WERI-Rb-1 (cell line): ENCODE results near the gene INSM2.
A peak's percentile ranks its signal among the peaks of the same experiment; 100 is the strongest.

Experiments
- DNase-seq: peaks from one replicate; pipeline ENCODE4 v3.0.0-alpha.2; 2020
- H3K27ac ChIP-seq: fragments of 250-450 bp; sonication (Bioruptor Pico); 2 replicates; pipeline ENCODE4 v1.5.1; 2020; ENCODE audit warnings: mild to moderate bottlenecking, moderate library complexity
- H3K27me3 ChIP-seq: fragments of 250-450 bp; sonication (Bioruptor Pico); 2 replicates; pipeline ENCODE4 v1.5.1; 2021; ENCODE audit warnings: mild to moderate bottlenecking, low read depth, moderate library complexity; ENCODE audit not compliant: insufficient read depth, severe bottlenecking
- H3K36me3 ChIP-seq: fragments of 250-450 bp; sonication (Bioruptor Pico); 2 replicates; pipeline ENCODE4 v1.5.1; 2020; ENCODE audit warnings: mild to moderate bottlenecking, moderate library complexity
- H3K4me3 ChIP-seq: 2 replicates; pipeline ENCODE4 v1.5.1; 2011; ENCODE audit warnings: low read depth, mild to moderate bottlenecking, control low read depth, low read length
- H3K9me3 ChIP-seq: fragments of 250-450 bp; sonication (Bioruptor Pico); 2 replicates; pipeline ENCODE4 v1.5.1; 2021; ENCODE audit warnings: mild to moderate bottlenecking, moderate library complexity; ENCODE audit not compliant: severe bottlenecking
- TF ChIP-seq, protein P1 (sequence below): IDR thresholded peaks from 2 replicates; pipeline ENCODE4 v1.5.1; 2011; ENCODE audit warnings: low read depth, mild to moderate bottlenecking, control low read depth, inconsistent platforms, low read length

The INSM2 gene

DNA sequence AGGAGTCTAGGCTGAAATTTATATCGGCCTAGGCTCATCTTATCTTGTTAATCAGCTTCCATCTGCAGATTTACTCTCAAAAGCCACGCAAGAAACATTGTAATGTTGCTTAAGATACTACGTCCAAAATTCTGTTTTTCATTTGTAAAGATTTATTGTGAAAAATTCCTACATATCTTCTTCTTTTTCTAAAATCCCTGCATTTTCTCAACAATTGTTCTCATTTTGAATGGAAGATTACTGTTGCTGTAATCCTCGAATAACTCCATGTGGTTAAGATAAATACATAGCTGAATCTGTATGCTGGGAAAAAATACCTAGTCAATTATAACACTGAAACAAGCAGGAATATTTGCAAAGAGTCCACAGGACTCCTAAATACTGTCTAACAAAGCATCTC, 15.6 kb downstream of the INSM2 start:
- TF ChIP-seq, protein P1, sequence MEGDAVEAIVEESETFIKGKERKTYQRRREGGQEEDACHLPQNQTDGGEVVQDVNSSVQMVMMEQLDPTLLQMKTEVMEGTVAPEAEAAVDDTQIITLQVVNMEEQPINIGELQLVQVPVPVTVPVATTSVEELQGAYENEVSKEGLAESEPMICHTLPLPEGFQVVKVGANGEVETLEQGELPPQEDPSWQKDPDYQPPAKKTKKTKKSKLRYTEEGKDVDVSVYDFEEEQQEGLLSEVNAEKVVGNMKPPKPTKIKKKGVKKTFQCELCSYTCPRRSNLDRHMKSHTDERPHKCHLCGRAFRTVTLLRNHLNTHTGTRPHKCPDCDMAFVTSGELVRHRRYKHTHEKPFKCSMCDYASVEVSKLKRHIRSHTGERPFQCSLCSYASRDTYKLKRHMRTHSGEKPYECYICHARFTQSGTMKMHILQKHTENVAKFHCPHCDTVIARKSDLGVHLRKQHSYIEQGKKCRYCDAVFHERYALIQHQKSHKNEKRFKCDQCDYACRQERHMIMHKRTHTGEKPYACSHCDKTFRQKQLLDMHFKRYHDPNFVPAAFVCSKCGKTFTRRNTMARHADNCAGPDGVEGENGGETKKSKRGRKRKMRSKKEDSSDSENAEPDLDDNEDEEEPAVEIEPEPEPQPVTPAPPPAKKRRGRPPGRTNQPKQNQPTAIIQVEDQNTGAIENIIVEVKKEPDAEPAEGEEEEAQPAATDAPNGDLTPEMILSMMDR: no peak
- H3K27ac ChIP-seq: peak overlapping the region; percentile 74
- no peak for DNase-seq

DNA sequence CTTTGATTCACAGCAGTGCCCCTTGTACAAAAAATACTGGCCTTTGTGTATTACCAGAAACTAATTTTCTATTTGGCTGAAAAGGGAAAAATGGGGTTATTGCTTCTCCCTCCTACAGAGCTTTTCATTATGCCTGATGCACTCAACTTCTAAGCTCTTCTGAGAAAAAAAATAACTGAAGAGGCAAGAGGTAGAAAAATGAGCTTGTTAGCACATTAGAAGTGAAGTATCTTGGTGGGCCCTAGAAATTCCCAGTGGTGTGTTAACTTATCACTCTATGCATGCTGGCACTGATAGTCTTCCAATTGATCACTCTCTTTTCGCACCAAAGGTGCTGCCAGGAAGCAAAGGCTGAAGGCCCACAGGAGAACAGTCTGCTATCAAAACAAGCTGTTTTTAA, 17.1 kb downstream of the INSM2 start:
- TF ChIP-seq, protein P1: no peak
- DNase-seq: no peak
- H3K4me3 ChIP-seq: no peak overlapping the region
- no peaks in the 10 kb centered on the region for H3K9me3 ChIP-seq
- H3K27me3 ChIP-seq: no peaks in the 10 kb centered on the region
- peak overlapping the region; percentile 74 for H3K27ac ChIP-seq
- H3K36me3 ChIP-seq: no peaks in the 10 kb centered on the region

More for the DNA sequence above, 15.6 kb downstream of the INSM2 start:
- H3K4me3 ChIP-seq: peak overlapping the region; percentile 36
- no peaks in the 10 kb centered on the region for H3K9me3 ChIP-seq
- no peaks in the 10 kb centered on the region for H3K27me3 ChIP-seq
- H3K36me3 ChIP-seq: no peaks in the 10 kb centered on the region

DNA sequence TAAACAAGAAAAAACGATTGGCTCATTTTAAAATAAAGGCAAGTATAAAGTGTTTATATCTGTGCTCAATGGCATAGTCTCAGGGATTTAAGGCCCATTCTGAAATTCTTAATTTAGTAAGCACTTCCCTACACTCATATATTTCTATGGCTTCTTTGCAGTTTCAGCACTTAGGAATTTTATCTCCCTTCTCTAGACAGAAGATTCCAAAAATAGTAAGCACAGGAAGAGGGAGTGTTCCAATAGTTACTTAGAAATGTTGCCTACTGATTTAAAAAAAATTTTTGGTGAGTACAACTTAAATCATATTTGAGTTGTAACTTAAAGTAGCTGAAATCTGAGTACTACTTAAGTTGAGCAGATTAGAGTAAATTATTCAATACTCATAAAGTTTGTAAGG, 19.8 kb downstream of the INSM2 start:
- Histone ChIP-seq H3K27ac (peak overlapping the region; percentile 39), H3K9me3 (no peaks in the 10 kb centered on the region), H3K27me3 (no peaks in the 10 kb centered on the region), H3K4me3 (no peak overlapping the region), H3K36me3 (no peaks in the 10 kb centered on the region)
- DNase-seq: no peak
- TF ChIP-seq, protein P1: no peak

DNA sequence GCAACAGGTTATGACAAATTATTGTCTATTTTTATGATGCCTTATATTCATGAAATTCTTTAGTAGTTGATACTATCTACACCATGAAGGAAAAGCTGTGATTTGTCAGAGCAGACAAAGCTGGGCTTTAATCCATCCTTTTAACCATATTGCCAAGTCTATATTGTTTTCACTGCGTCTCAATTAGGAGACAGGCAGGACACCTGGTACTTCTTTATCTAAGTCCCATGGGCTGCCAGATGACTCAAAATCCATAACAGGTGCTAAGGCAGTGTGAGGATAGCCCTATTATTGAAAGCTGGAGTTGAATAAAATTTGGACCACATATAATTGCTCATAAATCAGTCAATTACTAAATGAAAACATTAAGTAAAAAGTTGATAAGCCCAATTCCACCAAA, 22.6 kb downstream of the INSM2 start:
- DNase-seq: peak; percentile 75
- Histone ChIP-seq H3K27me3 (no peaks in the 10 kb centered on the region), H3K9me3 (no peaks in the 10 kb centered on the region), H3K36me3 (no peaks in the 10 kb centered on the region), H3K27ac (peak overlapping the region; percentile 62), H3K4me3 (no peak overlapping the region)
- TF ChIP-seq, protein P1: no peak

DNA sequence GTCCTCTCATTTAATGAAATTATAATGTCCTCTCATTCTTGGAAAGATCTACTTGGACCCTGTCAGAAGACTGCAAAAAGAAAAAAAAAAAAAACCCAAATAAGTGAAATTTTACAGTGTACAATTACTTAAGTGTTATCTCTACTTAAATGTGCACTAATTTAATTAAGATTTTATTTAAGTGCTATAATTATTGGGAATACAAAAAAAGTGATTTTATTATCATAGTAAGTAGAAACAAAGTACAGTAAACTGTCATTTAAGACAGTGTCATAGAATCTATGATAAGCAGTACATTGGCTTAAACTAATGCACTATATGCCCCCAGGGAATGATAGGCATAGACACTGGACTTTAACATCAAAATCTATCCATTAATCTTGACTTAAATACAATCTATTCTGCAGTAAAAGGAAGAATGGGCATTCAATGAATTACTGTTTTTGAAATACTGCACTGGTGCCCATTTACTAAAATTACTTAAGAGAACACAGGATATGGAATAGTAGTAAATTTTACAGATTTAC, 23.3 kb downstream of the INSM2 start:
- no peaks in the 10 kb centered on the region for H3K27me3 ChIP-seq
- no peak for DNase-seq
- no peak overlapping the region for H3K4me3 ChIP-seq
- peak overlapping the region; percentile 19 for H3K27ac ChIP-seq
- H3K9me3 ChIP-seq: no peaks in the 10 kb centered on the region
- TF ChIP-seq, protein P1: no peak
- H3K36me3 ChIP-seq: no peaks in the 10 kb centered on the region

DNA sequence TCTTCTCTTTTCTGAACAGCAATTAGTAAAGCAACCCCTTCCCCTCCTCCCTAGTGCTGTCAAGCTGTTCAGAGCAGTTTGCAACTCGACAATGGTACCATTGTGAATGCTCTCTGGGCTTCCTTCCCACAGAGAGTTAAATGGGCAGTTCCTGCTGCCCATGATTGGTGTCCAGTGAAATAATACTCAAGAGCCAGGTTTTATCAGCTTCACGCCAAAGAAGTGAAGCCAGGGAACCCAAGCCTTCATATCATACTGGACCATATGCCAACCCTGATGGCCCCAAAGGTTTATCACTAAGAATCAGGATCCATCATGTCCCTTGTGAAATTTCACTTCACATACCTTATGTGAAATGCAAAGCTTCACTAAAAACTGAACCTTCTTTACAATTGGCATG, 24.7 kb downstream of the INSM2 start:
- Histone ChIP-seq H3K27me3 (no peaks in the 10 kb centered on the region), H3K9me3 (no peaks in the 10 kb centered on the region), H3K36me3 (no peaks in the 10 kb centered on the region), H3K4me3 (no peak overlapping the region), H3K27ac (peak overlapping the region; percentile 19; the same call in 1 of the 2 replicates)
- TF ChIP-seq, protein P1: no peak
- peak; percentile 44 for DNase-seq
